Measurements from ENCODE around the gene TNS2. TPM values are rescaled to one million over a fixed set of nuclear protein-coding genes. Genes with fewer than 3 reads are reported as not detected.

The TNS2 gene
- total RNA-seq, 1 donor from 2014 or later = 2.5 TPM

GRCh38 chr12:53056901-53057300 lies 7.0 kb downstream of the TNS2 start:
- H3K27ac Mint-ChIP-seq (ENCODE audit: unreplicated experiment) = no peak overlapping the region
- no peak overlapping the region for H3K4me3 Mint-ChIP-seq (ENCODE audit: unreplicated experiment)

DNA sequence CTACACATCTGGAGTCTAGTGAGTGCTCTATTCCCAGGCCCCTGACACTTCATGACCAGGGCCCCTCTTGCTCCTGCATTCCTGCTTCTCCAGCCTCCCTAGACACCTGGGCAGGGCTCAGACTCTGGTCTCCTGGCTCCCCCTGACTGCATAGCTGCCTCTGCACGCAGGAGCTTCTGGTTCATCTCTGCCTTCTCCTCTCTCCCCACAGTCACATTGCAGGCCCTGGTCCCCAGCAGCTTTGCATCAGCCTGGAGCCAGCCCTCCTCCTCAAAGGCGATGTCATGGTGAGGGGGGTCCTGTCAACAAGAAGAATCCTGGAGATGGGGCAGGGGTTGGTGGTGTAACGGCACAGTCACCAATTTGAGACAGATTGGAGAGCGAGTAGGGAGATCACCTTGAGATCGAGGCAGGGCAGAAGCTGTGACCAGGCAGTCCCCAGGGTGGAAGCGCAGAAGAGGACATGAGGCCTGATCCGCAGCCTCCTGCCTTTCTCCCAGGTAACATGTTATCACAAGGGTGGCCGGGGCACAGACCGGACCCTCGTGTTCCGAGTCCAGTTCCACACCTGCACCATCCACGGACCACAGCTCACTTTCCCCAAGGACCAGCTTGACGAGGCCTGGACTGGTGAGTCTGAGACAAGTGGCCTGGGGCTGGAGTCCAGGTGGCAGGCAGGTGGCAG lies 8.1 kb downstream of the TNS2 start:
- Mint-ChIP-seq H3K9me3 (ENCODE audit: unreplicated experiment) (peaks cover 7% of the 10 kb centered on the region), H3K4me1 (ENCODE audit: low read depth, unreplicated experiment) (no peaks in the 10 kb centered on the region), H3K36me3 (ENCODE audit: unreplicated experiment) (no peaks in the 10 kb centered on the region), H3K4me3 (ENCODE audit: unreplicated experiment) (no peak overlapping the region), H3K27me3 (ENCODE audit: unreplicated experiment) (peaks cover 15% of the 10 kb centered on the region), H3K27ac (ENCODE audit: unreplicated experiment) (peak overlapping the region; percentile 29)
- TF ChIP-seq, protein P1, sequence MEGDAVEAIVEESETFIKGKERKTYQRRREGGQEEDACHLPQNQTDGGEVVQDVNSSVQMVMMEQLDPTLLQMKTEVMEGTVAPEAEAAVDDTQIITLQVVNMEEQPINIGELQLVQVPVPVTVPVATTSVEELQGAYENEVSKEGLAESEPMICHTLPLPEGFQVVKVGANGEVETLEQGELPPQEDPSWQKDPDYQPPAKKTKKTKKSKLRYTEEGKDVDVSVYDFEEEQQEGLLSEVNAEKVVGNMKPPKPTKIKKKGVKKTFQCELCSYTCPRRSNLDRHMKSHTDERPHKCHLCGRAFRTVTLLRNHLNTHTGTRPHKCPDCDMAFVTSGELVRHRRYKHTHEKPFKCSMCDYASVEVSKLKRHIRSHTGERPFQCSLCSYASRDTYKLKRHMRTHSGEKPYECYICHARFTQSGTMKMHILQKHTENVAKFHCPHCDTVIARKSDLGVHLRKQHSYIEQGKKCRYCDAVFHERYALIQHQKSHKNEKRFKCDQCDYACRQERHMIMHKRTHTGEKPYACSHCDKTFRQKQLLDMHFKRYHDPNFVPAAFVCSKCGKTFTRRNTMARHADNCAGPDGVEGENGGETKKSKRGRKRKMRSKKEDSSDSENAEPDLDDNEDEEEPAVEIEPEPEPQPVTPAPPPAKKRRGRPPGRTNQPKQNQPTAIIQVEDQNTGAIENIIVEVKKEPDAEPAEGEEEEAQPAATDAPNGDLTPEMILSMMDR (IDR thresholded peaks at IDR 0.05; ENCODE audit: partially characterized antibody, unreplicated experiment) = no peak
- DNase-seq = no peak

More at GRCh38 chr12:53056901-53057300, 7.0 kb downstream of the TNS2 start:
- TF ChIP-seq, protein P1 (IDR thresholded peaks at IDR 0.05; ENCODE audit: partially characterized antibody, unreplicated experiment) = no peak
- Mint-ChIP-seq H3K4me1 (ENCODE audit: low read depth, unreplicated experiment) (no peaks in the 10 kb centered on the region), H3K27me3 (ENCODE audit: unreplicated experiment) (peaks cover 15% of the 10 kb centered on the region), H3K36me3 (ENCODE audit: unreplicated experiment) (no peaks in the 10 kb centered on the region), H3K9me3 (ENCODE audit: unreplicated experiment) (peaks cover 7% of the 10 kb centered on the region)
- DNase-seq = no peak

DNA sequence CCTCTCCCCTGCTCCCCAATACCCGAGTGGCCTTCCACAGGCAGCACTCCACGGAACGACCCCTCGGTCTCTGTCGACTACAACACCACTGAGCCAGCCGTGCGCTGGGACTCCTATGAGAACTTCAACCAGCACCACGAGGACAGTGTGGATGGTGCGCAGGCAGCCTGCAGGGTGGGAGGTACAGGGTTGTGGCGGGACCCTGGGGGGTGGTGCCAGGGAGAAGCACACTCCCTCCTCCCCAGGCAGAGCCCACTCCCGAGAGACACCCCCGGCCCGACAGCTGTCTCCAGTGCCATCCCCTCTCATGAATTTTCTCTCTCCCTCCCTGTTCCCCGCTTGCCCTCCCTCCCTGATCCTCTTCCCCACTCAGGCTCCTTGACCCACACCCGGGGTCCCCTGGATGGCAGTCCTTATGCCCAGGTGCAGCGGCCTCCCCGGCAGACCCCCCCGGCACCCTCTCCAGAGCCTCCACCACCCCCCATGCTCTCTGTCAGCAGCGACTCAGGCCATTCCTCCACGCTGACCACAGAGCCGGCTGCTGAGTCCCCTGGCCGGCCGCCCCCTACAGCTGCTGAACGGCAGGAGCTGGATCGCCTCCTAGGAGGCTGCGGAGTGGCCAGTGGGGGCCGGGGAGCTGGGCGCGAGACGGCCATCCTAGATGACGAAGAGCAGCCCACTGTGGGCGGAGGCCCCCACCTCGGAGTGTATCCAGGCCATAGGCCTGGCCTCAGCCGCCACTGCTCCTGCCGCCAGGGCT lies 9.0 kb downstream of the TNS2 start:
- peak; percentile 29 for DNase-seq
- TF ChIP-seq, protein P1 (IDR thresholded peaks at IDR 0.05; ENCODE audit: partially characterized antibody, unreplicated experiment) = no peak
- Mint-ChIP-seq H3K36me3 (ENCODE audit: unreplicated experiment) (no peaks in the 10 kb centered on the region), H3K4me3 (ENCODE audit: unreplicated experiment) (no peak overlapping the region), H3K27ac (ENCODE audit: unreplicated experiment) (no peak overlapping the region), H3K27me3 (ENCODE audit: unreplicated experiment) (peaks cover 14% of the 10 kb centered on the region), H3K9me3 (ENCODE audit: unreplicated experiment) (peaks cover 7% of the 10 kb centered on the region), H3K4me1 (ENCODE audit: low read depth, unreplicated experiment) (no peaks in the 10 kb centered on the region)

DNA sequence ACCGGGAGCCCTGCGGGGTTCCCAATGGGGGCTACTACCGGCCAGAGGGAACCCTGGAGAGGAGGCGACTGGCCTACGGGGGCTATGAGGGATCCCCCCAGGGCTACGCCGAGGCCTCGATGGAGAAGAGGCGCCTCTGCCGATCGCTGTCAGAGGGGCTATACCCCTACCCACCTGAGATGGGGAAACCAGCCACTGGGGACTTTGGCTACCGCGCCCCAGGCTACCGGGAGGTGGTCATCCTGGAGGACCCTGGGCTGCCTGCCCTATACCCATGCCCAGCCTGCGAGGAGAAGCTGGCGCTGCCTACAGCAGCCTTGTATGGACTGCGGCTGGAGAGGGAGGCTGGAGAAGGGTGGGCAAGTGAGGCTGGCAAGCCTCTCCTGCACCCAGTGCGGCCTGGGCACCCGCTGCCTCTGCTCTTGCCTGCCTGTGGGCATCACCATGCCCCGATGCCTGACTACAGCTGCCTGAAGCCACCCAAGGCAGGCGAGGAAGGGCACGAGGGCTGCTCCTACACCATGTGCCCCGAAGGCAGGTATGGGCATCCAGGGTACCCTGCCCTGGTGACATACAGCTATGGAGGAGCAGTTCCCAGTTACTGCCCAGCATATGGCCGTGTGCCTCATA lies 9.7 kb downstream of the TNS2 start:
- H3K9me3 Mint-ChIP-seq (ENCODE audit: unreplicated experiment) = peaks cover 7% of the 10 kb centered on the region
- H3K4me1 Mint-ChIP-seq (ENCODE audit: low read depth, unreplicated experiment) = peaks cover 1% of the 10 kb centered on the region
- no peaks in the 10 kb centered on the region for H3K36me3 Mint-ChIP-seq (ENCODE audit: unreplicated experiment)
- peaks cover 14% of the 10 kb centered on the region for H3K27me3 Mint-ChIP-seq (ENCODE audit: unreplicated experiment)
- H3K27ac Mint-ChIP-seq (ENCODE audit: unreplicated experiment) = no peak overlapping the region
- no peak overlapping the region for H3K4me3 Mint-ChIP-seq (ENCODE audit: unreplicated experiment)
- no peak for DNase-seq
- TF ChIP-seq, protein P1 (IDR thresholded peaks at IDR 0.05; ENCODE audit: partially characterized antibody, unreplicated experiment) = no peak

All from glutamatergic neuron (in vitro differentiated cells).